GM19324 (cell line): ENCODE data around the gene OTOS.

Source experiments
- ATAC-seq: cut with Tn5 transposase; IDR thresholded peaks from one replicate; pipeline ENCODE4 v1.9.1; 2021; ENCODE audit warnings: mild to moderate bottlenecking, moderate library complexity; ENCODE audit not compliant: unreplicated experiment, low FRiP score

Gene OTOS

DNA sequence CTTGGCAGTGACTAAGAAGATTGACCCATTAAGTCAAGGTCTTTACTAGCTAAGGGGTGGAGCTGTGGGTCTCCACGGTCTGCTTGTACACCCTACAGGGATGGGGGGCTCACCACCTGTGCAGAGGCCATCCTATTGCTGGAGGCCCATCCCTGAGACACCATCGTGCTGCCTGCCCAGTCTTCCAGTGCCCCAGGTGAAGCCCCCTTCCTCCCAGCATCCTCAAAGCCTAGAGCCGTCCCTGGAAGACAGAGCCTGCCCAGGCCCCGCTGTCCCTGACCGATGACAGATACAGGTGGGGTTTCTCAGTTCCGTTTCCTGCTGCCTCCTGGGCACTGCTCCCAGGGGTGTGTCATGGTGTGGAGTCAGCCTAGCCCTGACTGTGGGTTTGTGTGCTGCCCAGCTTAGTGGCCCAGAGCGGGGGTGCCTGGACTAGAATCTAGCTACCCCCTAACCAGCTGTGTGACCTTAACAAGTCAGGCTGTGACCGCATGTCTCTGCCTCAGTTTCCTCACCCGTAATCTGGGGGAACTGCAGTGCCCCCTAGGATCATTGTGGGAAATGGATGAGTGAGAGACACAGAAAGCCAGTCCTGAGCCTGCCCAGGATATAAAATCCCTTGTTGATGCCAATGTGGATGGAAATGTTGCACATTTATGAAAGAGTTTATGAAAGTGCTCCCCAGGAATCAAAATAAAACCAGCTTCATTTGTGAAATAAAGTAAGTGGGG, 2.0 kb downstream of the OTOS start:
- no peak for ATAC-seq

GRCh38 chr2:240137596-240138253, 2.7 kb downstream of the OTOS start:
- no peak for ATAC-seq

GRCh38 chr2:240136671-240137292, 3.7 kb downstream of the OTOS start:
- peak; percentile 18 for ATAC-seq

GRCh38 chr2:240136013-240136670, 4.3 kb downstream of the OTOS start, which contains the start of gene COPS9:
TSS of gene COPS9 (minus strand) at chr2:240136305. CDS start at chr2:240136284, 21 bp downstream.
- peak; percentile 92 for ATAC-seq

- ATAC-seq: no peak
Observed at GRCh38 chr2:240135706-240136012, 4.8 kb downstream of the OTOS start.

- ATAC-seq: no peak
Observed at GRCh38 chr2:240134956-240135520, 5.4 kb downstream of the OTOS start.

DNA sequence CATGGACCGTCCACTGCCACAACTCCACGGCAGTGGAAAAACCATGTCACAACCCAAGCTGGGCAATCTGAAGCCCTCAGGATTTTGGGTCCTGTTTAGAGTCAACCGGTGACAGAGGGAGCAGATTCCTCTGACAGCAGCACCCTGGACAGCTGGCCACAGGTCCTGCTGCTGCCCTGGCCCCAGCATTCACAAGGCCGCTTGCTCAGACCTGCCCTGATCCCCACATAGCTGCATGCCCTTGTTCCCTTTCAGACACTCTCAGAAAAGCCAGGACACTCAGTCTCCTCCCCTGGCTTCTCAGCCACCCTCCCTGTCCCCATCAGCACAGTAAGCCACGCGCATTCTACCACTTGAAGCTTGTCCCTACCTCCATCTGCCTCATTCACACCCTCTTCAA, 6.0 kb downstream of the OTOS start:
- ATAC-seq: no peak

- no peak for ATAC-seq
Observed at GRCh38 chr2:240133401-240133800, 7.1 kb downstream of the OTOS start.

DNA sequence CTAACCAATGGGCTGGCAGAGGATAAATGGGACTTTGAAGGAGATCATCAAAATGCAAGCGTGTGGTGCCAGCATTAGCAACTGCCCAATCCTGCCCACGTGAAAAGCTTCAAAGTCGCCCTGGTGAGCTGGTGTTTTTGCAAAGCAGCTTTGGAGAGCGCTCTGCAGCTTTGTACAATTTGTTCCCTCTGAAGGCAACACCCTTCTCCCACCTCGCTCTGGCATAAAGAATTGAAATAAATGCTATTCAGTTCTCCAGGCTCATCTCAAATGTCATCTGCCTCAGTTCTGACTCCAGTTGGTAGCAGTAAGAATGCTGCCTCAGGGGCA, 7.8 kb downstream of the OTOS start:
- ATAC-seq: no peak

- no peak for ATAC-seq
Observed at GRCh38 chr2:240131941-240132650, 8.4 kb downstream of the OTOS start.

DNA sequence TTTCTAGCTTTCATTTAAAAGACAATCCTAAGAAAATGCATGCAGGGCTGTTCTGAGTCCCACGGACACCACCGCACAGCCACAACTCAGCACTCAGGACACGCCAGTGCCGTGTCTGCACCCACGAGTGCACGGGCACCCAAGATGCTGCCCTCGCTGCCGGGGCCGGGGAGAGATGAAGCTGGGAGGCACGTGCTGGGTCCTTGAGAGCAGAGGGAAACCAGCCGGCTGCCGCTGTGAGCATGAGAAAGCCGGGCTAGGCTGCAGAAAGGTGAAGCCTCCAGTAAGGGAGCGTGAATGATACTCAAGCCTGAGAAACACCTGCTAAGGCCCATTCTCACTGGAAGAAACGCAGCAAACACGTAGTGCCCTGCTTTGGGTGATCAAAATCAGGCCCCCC, 9.2 kb downstream of the OTOS start:
- ATAC-seq: no peak

DNA sequence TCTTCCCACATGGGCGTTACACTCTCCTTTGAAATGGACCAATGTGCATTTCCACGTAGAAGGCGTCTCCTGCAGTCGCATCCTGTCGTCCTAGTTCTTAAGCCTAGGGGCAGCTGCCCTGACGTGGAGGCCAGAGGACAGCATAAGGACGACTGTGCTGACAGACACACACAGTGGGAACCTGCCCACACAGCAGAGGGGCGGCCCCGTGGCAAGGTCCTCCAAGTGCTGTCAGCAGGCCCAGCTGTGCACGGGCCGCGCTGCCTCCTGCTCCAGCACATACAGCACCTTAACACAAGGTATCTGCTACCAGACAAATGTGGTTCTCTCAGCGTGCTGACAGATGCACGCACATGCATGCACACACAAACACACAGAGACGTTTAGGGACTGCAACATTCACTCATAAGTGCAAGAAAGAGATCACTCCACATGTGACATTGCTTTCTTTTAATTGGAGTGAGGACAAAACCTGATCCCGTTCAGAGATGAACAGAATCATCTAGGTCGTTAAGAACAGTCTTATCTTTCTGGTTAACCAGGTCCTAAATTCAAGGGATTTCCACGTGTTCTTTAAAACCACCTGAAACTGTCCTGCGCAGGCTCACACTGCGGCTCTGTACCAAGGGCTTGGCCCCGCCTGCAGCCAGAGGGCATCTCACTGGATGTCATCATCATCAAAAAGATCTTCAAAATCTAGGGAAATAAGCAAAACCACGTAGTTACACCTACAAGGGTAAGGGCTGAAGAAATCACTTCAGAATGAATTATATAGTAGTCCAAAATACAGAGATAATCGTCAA, 9.9 kb downstream of the OTOS start:
- ATAC-seq: no peak

DNA sequence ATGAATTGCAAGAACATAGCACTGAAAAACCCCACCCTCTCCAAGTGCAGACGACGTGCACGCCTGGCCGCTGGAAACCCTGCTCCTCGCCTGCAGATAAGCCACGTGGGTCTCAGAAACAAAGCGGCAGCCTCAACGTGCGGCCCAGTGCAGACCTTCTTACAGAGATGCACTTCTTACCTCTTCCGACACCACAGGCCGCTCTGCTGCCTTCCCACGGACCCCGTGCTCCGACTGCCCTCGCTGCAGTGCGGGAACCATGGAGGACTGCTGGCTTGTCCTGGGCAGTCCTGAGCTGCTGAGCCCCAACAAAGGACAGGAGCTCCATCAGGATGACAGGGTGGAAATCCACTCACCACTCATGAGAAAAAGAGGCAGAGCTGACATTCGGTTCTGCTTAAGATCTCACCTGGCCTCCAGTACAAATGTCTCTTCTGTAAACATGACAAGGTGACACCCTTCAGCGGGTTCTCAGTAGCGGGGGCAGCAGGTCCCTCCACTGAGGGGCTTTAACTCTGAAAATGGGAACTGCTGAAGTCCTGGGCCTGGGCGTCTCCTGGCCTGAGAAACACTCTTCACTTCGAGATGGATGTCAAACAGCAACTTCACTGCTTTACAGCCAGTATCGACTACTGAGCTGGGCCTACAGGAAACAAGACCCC, 10.6 kb downstream of the OTOS start:
- no peak for ATAC-seq

DNA sequence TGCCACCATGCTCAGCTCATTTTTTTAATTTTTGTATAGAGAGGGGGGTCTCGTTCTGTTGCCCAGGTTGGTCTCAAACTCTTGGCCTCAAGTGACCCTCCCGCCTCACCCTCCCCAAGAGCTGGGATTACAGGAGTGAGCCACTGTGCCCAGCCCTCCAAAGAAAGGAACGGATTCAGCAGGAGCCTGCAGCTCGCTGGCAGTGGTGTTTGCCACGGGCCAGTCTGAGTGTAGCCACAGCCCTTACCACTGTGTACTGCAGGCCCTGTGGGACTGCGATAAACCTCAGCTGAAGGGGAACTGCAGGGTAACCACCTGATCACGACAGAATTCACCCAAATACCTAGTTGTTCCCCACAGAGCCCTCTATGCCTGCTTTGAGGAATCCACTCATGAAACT, 11.1 kb downstream of the OTOS start:
- no peak for ATAC-seq

DNA sequence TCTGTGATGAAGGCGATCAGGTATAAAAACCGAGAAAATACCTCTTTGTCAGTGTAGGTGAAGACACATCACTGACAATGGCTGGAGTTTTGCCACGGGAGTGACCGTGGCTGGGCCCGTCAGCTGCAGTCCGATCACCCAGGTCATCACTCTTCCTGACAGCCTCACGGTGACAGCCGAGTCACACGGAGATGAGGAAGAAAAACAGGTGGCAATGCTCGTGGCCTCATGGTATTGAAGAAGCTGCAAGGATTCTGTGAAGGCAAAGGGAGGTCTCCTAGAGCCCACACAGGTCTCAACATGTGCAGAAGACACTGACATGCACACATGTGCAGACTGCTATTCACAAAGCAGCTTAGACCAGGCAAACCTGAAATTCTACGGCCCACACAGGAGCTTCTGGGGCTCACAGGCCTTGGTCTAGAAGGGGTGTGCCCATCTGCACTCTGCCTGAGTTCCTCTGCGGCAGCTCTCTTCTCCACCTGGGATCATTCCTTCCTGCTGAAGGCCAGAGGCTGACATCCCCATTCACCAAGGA, 11.8 kb downstream of the OTOS start:
- no peak for ATAC-seq

- no peak for ATAC-seq
Observed at GRCh38 chr2:240127911-240128607, 12.4 kb downstream of the OTOS start.

DNA sequence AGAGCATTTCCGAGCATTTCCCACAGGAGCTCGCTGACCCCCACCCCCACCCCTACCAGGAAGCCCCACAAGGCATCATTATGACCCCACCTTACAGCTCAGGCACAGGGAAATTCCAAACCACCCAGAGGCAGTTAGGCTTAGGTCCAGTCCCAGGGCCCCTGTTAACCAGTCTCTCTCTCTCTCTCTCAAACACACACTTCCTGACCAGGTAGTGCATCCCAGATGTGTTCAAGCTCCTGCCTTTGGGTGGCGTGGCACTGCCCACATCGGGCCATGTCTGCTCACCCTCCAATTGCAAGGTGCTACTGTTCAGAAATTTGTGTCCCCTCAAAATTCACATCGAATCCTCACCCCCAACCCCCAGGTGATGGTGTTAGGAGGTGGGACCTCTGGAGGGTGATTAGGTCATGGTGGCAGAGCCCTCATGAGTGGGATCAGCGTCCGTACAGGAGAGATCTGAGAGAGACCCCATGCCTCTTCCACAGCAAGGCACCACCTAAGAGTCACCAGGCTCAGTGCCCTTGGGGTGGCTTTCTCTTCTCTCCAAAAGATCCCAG, 13.2 kb downstream of the OTOS start:
- no peak for ATAC-seq

- no peak for ATAC-seq
Observed at GRCh38 chr2:240126731-240127130, 13.7 kb downstream of the OTOS start.
